HG02970 (cell line): ENCODE results near the gene PFN4.
A peak's percentile ranks its signal among the peaks of the same experiment; 100 is the strongest.

Experiments used
- ATAC-seq: cut with Tn5 transposase; IDR thresholded peaks from one replicate; pipeline ENCODE4 v1.9.1; 2021; ENCODE audit warnings: mild to moderate bottlenecking, moderate library complexity, moderate number of reproducible peaks; ENCODE audit not compliant: unreplicated experiment, low FRiP score

The PFN4 gene

DNA sequence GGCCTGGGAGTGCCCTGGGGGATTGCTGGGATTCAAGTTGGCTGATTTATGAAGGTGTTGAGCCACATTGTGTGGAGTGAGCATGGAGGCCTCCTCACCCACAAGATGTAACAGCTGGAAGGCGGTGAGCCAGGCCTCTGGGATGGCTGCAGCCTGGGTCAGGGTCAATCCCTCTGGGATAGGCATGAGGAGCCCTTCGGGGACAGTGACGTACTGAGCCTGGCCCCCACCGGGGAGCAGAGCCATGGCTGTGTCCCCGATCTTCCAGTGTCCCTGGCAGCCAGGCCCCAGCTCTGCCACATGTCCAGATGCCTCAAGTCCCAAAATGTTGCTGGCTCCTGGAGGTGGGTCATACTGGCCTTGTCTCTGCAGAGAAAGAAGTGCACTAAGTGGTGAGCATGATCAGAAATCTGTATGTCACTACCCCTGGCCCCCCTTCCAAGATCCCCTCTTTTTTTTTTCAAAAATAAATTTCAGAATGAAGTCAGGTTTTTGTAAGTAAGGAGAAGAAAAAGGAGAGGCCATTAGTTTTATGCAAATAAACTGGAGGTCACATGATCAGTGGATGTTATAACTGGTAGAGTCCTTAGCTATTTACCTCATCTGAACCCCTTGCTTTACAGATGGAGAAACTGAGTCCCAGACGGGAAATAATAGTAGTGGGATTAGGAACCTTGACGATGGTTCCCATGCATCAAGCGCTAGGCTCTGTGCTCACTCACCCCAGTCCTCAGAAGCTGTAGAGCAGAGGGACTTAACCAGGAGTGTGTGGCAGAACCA lies 40.2 kb downstream of the PFN4 start:
- no peak for ATAC-seq

DNA sequence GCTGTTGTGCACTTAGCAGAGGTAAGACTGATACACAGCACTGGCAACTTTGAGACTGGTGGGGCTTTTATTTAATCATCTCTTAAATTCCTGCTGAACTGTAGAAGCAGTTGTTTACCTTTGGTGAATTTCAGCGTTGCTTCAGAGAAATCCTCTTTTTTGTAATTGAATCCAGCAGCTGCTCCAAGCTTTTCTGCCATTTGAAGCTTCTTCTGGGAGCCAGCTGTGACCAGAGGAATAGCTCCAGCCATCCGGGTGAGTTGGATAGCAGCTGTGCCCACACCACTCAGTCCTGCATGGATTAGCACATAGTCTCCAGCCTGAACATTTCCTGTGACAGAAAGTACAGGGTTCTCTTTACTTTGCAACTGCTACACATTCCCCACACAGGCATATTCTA lies 42.4 kb downstream of the PFN4 start:
- ATAC-seq: no peak

DNA sequence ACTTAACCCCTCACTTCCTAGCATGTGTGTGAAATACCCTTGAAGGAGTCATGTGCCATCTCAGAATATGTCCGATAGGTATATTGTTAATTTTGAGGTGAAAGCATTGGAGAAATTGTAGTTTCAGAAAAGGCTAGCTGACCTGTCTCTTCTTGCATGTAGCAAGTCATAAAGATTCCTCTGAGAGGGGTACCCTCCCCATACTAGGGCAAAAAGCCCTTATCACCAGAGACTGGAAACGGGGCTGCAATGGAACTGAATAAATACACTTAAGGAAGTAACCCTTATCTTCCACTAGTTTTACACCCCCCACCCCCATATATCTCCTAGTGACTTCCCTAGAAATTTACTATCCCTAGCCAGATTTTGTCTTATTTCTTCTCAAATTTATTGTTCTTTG lies 45.3 kb downstream of the PFN4 start:
- ATAC-seq: no peak

GRCh38 chr2:24077535-24077877 lies 45.6 kb downstream of the PFN4 start:
- no peak for ATAC-seq

DNA sequence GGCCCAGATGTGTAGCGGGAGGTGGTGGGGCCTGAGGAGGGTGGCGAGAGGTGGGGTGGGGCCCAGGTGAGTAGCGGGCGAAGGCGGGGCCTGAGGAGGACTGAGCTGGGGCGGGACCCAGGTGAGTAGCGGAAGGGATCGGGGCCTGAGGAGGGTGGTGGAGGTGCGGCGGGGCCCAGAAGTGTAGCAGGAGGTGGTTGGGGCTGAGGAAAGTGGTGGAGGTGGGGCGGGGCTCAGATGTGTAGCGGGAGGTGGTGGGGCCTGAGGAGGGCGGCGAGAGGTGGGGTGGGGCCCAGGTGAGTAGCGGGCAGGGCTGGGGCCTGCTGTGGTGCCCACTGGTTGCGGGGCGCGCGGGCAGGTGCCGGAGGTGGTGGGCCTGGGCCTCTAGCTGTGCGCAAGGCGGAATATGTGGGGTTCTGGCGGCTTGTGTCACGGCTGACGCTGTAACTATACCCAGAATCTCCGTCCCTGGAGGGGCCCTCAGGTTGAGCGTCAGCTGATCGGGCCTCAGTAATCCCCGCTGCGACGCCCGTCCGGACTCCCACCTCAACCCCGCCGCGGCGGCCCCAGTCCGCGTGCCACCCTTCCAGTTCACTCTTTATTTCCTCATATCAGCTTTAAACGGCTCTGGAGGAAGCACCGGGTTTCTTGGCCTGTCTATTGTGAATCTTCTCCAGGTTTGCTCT lies 46.1 kb downstream of the PFN4 start:
- ATAC-seq: peak; percentile 5

GRCh38 chr2:24075915-24076848 lies 47.0 kb downstream of the PFN4 start, which contains the start of gene SF3B6:
SF3B6 (minus strand) TSS chr2:24076326; CDS start chr2:24076229, 97 bp downstream.
- peak; percentile 93 for ATAC-seq

DNA sequence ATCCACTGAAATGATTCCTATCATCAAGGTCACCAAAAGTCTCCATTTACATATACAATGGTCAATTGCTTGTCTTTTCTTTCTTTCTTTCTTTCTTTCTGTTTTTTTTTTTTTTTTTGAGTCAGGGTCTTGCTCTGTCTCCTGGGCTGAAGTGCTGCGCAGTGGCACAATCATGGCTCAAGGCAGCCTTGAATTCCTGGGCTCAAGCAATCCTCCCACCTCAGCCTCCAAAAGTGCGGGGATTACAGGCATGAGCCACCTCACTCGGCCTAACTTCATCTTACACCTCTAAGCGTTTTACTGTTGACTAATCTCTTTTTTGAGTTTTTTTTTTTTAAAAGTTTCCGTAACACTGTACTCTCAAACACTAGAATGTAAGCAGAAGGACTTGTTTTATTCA lies 47.9 kb downstream of the PFN4 start:
- ATAC-seq: no peak

- ATAC-seq: no peak
Observed at GRCh38 chr2:24073816-24074215, 49.3 kb downstream of the PFN4 start.

DNA sequence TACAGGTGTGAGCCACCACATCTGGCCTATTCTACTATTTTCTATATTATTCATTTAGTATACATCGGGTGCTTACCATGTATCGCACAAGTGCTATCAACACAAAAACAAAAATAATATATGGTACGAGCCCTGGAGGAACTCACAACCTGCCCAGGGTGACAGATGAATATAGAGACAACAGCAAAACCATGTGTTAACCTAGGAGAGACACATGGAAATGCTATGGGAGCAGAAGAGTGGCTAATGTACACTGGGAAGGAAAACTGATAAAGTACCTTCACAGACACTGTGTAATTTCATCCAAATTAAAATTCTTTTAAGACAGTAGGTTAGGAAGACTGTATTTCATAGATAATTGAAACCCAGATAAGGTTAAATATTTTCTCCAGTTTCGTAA lies 50.9 kb downstream of the PFN4 start:
- ATAC-seq: no peak

DNA sequence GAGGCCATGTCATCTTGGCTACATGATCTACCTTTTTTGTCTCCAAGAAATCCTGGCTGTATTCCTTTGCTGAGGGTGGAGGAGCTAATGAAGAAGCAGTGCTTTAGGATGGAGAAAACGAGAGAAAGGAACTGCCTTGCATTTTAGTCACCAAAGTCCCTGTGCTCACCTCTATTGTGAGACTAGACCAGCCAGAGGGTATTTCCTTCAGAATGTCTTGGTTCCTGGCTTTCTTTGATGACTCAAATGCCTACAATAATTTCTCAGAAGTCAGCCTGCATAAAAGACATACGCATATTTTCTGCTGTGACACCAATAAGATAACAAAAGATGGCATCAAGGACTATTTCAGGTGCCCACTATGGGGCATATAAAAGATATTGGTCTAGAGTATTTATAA lies 57.8 kb downstream of the PFN4 start:
- no peak for ATAC-seq
